OCI-LY7 (cell line): ENCODE data around the gene ANK3.

ENCODE experiments used
- EZH2phosphoT487 ChIP-seq: fragments of 200-600 bp; sonication (generic); IDR thresholded peaks from 2 replicates; pipeline ENCODE4 v1.6.1; 2018; ENCODE audit warnings: low read depth, borderline replicate concordance, mild to moderate bottlenecking, mixed run types, antibody characterized with exemption, low read length, moderate library complexity, mixed read lengths
- TF ChIP-seq, protein P1 (sequence below): fragments of 200-600 bp; sonication (generic); conservative IDR thresholded peaks from 2 replicates; pipeline ENCODE4 v1.5.1; 2014; ENCODE audit warnings: mild to moderate bottlenecking, antibody characterized with exemption, low read length, moderate library complexity, mixed read lengths

DNA sequence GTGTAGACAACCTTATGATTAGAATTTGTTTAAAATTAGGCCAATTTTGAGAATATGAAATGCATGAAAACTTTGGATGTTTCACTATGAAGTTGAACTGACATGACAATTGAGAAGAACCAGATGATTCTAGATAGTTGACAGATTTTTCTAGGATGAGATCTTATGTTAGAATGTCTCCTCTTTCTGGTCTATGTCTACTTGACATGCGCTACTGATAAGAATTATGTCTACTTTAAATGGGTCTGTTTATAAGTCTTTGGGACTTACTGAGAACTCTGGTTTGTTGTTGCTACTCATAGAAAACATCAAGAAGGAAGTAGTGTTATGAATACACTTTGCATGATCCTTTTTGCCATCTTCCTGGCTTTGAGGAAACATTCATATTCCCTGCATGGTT is 255.1 kb downstream of the ANK3 start:
- TF ChIP-seq, protein P1, sequence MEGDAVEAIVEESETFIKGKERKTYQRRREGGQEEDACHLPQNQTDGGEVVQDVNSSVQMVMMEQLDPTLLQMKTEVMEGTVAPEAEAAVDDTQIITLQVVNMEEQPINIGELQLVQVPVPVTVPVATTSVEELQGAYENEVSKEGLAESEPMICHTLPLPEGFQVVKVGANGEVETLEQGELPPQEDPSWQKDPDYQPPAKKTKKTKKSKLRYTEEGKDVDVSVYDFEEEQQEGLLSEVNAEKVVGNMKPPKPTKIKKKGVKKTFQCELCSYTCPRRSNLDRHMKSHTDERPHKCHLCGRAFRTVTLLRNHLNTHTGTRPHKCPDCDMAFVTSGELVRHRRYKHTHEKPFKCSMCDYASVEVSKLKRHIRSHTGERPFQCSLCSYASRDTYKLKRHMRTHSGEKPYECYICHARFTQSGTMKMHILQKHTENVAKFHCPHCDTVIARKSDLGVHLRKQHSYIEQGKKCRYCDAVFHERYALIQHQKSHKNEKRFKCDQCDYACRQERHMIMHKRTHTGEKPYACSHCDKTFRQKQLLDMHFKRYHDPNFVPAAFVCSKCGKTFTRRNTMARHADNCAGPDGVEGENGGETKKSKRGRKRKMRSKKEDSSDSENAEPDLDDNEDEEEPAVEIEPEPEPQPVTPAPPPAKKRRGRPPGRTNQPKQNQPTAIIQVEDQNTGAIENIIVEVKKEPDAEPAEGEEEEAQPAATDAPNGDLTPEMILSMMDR = no peak
- TF ChIP-seq EZH2phosphoT487 = no peak
